A172 (cell line): ENCODE results near the gene RRP15. TPM values are rescaled to one million over a fixed set of nuclear protein-coding genes. Genes with fewer than 3 reads are reported as not detected.

ENCODE experiments used
- DNase-seq: peaks from one replicate; pipeline ENCODE4 v3.0.0-alpha.2; 2015; ENCODE audit warnings: low spot score
- total RNA-seq: library from RNA; depleted of rRNA; stranded (reverse); fragments of >200 nt; shearing (Covaris generic); gene quantifications from 2 replicates; pipeline ENCODE4 v1.2.3, GENCODE V29; 2014

Gene RRP15
- total RNA-seq, 1 experiment from 2014 or later = 26.2 TPM

GRCh38 chr1:218361298-218362065 is 76.4 kb downstream of the RRP15 start:
- peak; percentile 64 for DNase-seq

- DNase-seq = no peak
Measured at GRCh38 chr1:218362418-218363076, 77.5 kb downstream of the RRP15 start.

- no peak for DNase-seq
Measured at GRCh38 chr1:218363141-218363540, 78.0 kb downstream of the RRP15 start.

- DNase-seq = no peak
Measured at GRCh38 chr1:218364028-218364710, 79.1 kb downstream of the RRP15 start.

GRCh38 chr1:218365226-218365999 is 80.3 kb downstream of the RRP15 start:
- DNase-seq = no peak

- DNase-seq = no peak
Measured at GRCh38 chr1:218366322-218367052, 81.4 kb downstream of the RRP15 start.

GRCh38 chr1:218367118-218367517 is 82.0 kb downstream of the RRP15 start:
- no peak for DNase-seq

GRCh38 chr1:218368686-218369085 is 83.6 kb downstream of the RRP15 start:
- DNase-seq = no peak

- peak; percentile 40 for DNase-seq
Measured at GRCh38 chr1:218369688-218370511, 84.8 kb downstream of the RRP15 start.

GRCh38 chr1:218371927-218372672 is 87.0 kb downstream of the RRP15 start:
- DNase-seq = no peak

GRCh38 chr1:218374401-218375353 is 89.6 kb downstream of the RRP15 start:
- DNase-seq = peak; percentile 74

- DNase-seq = no peak
Measured at GRCh38 chr1:218376722-218377121, 91.6 kb downstream of the RRP15 start.

GRCh38 chr1:218377143-218377660 is 92.1 kb downstream of the RRP15 start:
- peak; percentile 99 for DNase-seq

GRCh38 chr1:218380125-218380977 is 95.3 kb downstream of the RRP15 start:
- DNase-seq = peak; percentile 85

- DNase-seq = no peak
Measured at GRCh38 chr1:218382261-218382660, 97.2 kb downstream of the RRP15 start.

- no peak for DNase-seq
Measured at GRCh38 chr1:218383051-218383450, 98.0 kb downstream of the RRP15 start.

- peak; percentile 27 for DNase-seq
Measured at GRCh38 chr1:218383681-218384080, 98.6 kb downstream of the RRP15 start.
